Keratinocyte (primary cell): ENCODE data around the gene CLBA1.

Experiments used
- EZH2 ChIP-seq: IDR thresholded peaks from one replicate; pipeline ENCODE4 v1.6.1; 2012; ENCODE audit warnings: inconsistent platforms, mild to moderate bottlenecking, low read length, moderate library complexity
- TF ChIP-seq, protein P1 (sequence below), 3 experiments: IDR thresholded peaks in 1 of 3; conservative IDR thresholded peaks in 1 of 3; optimal IDR thresholded peaks in 1 of 3; 2 replicates in 2 of 3; 3 replicates in 1 of 3; pipeline versions ENCODE3 to v1.5.1; 2011; ENCODE audit warnings: low read length in 3 of 3, mild to moderate bottlenecking in 3 of 3, moderate library complexity in 2 of 3, control low read depth in 1 of 3, inconsistent platforms in 1 of 3; ENCODE audit not compliant: insufficient read depth in 2 of 3; ENCODE audit errors: extremely low read depth in 1 of 3

DNA sequence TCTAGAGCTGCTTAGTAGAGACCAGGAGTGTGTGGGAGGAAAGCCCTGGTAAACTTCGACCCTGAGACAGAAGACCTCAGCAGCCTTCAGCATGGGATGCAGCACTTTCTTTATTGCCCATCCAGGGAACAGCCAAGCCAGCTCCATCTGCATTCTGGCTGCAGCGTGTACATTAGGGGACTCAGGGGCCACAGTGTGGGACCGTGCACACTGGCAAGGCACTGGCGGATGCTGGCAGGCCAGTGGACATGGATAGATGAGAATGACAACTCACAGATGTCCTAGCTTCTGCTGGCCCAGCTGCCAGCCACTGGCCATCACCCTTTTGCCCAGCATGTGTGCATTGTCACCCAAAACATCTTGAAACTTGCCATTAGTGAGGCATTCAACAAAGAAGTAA lies 48.4 kb upstream of the CLBA1 start:
- TF ChIP-seq, protein P1, sequence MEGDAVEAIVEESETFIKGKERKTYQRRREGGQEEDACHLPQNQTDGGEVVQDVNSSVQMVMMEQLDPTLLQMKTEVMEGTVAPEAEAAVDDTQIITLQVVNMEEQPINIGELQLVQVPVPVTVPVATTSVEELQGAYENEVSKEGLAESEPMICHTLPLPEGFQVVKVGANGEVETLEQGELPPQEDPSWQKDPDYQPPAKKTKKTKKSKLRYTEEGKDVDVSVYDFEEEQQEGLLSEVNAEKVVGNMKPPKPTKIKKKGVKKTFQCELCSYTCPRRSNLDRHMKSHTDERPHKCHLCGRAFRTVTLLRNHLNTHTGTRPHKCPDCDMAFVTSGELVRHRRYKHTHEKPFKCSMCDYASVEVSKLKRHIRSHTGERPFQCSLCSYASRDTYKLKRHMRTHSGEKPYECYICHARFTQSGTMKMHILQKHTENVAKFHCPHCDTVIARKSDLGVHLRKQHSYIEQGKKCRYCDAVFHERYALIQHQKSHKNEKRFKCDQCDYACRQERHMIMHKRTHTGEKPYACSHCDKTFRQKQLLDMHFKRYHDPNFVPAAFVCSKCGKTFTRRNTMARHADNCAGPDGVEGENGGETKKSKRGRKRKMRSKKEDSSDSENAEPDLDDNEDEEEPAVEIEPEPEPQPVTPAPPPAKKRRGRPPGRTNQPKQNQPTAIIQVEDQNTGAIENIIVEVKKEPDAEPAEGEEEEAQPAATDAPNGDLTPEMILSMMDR (optimal IDR thresholded peaks at IDR 0.05 in 1 of 3, IDR thresholded peaks at IDR 0.05 in 1 of 3, conservative IDR thresholded peaks at IDR 0.05 in 1 of 3; ENCODE audit: extremely low read depth in 1 of 3, insufficient read depth in 2 of 3, low read length in 3 of 3): no peak
- no peak for TF ChIP-seq EZH2
